GM10847 (cell line): ENCODE measurements around the gene RNF157.

Experiments used
- POLR2A ChIP-seq: IDR thresholded peaks from 2 replicates; pipeline ENCODE4 v1.6.1; 2011; ENCODE audit not compliant: insufficient read length; ENCODE audit errors: extremely low read depth

Gene RNF157

DNA sequence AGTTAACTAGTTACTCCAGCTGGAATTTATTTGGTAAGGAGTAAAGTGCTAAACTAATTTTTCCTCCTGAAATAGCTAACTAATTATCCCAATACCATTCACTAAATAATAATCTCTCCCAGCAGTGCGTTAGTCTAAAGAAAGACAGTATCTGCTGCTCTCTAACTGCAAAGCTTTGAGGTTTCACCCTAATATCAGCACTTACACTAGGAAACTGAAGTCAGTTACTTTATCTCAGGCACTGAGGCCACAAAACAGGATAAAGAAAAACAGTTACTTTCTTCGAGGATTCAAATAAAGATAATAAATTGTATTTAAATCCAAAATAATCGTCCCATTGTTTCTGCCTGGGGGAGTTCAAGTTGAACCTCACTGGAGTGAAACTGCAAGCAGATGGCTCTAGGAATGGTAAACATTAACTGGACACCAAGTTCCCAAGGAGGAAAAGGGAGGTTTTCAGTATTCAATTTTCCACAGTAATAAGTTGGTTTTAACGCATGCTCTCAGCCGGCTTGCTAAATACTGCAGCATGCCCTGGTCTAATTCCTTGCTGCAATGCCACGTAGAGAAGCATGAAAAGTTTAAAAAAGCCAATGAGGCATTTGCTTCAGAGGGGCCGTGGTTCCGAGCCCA is 79.3 kb downstream of the RNF157 start:
- no peak for TF ChIP-seq POLR2A

DNA sequence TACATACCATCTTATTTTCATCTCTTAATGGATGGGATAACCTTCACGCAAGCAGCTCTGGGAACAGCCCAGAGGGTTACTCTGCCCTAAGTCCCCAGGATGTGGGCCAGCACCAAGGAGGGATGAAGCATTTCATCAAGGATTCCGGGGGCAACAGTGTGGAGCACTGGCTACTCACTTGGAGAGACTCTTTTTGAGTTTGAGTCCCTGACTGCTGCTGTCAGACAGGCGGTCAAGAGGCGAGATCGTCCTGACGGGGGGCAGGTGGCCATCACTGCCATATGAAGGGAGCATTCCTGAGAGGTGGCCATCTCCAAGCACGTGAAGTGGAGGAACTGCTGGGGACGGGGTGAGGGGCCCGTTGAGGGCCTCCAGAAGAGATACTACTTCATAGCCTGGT is 81.1 kb downstream of the RNF157 start:
- no peak for TF ChIP-seq POLR2A

DNA sequence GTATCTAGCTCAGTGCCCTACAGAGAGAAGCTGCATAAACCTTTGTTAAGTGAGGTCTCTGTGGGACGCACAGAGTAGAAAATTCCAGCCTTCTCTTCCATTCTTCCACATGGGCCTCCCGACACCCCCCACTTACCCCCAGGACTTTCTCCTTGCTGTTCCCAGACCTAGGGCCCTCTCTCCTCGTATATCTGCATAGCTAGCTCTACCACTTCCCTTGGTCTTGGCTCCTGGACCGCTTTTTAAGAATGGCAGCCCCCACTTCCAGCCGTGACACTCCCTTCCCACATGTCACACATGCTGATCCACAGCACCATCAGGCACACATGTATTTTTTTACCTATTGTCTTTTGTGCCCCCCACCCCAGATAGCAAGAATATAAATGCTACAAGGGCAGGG is 82.5 kb downstream of the RNF157 start:
- TF ChIP-seq POLR2A = no peak

GRCh38 chr17:76156662-76156991 is 83.7 kb downstream of the RNF157 start:
- TF ChIP-seq POLR2A = no peak

GRCh38 chr17:76155988-76156661 is 84.2 kb downstream of the RNF157 start:
- TF ChIP-seq POLR2A = no peak

DNA sequence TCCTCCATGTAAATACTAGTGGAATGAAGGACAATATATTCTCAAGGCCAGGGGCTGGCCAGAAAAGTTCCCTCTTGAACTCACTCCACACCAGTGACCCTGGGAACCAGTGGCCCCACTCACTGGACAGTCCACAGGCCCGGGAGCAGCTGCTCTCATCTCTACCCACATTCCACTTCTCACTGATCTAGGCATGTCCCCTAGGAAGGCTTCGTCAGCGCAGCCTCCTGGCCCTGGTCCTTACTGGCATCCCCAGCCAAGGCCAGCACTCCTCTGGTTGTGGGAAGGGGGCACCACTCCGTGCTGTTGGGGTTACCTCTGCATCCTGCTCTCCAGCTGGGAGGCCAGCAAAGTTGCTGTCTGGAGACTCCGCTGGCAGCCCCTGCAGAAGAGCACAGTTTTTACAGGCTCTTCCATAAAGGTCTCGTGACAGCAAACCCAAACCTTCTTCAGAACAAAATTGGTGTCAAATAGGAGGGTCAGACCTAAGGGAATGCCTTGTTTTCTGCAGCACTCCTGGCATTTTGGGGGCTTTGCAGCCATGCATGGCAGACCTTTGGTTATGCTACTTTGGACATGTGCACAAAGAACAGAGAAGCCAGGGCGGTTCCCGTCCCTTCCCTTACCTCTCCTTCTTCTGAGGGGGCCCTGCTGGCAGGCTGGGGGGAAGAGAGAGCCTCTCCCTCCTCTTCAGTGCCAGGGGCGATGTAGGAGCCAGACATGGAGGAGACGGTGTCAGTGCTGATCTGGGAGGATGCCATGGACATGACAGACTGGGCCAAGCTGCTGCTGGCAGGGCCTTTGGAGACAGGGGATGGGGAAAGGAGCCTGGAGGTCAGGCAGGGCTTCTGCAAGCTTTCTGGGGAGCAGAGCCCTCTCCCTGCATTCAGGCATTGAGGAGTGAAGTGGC is 85.1 kb downstream of the RNF157 start:
- TF ChIP-seq POLR2A = no peak

GRCh38 chr17:76154292-76154691 is 86.0 kb downstream of the RNF157 start:
- TF ChIP-seq POLR2A = no peak

DNA sequence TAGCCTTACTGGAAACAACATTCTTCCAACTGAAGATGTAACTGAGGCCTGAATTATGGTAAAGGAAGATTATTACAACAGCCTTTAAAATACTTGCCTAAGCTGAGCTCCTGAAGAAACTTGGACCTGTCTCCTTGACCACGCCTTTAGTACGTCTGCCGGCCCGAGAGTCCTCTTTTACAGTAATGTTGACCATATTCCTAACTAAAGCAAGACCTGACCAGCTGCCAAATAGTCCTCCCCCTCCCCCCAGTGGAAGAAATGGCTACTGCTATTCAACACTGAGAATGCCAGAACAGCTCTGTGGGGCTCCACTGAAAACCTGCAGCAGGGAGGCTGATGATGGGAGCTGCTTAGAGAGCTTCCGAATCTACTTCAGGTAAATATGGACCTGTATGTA is 86.7 kb downstream of the RNF157 start:
- TF ChIP-seq POLR2A = no peak

DNA sequence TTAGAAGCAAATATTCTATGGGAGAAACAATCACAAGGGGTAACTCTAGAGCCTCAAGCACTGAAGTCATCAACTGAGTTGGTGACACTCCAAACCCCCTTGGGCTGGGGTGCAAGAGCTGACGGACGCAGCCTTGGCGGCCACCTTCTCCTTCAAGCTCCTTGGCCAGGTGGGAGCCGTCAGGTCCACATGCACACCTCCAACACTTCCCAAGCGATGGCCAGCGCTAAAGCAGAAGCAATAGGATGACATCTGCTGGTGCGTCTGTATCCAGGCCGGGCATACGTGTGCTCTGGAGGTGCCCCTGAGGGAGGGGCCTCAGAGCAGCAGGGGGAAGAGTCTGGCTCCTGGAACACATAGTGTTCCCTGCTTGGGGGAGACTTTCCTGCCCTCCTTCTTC is 87.1 kb downstream of the RNF157 start:
- TF ChIP-seq POLR2A = no peak

DNA sequence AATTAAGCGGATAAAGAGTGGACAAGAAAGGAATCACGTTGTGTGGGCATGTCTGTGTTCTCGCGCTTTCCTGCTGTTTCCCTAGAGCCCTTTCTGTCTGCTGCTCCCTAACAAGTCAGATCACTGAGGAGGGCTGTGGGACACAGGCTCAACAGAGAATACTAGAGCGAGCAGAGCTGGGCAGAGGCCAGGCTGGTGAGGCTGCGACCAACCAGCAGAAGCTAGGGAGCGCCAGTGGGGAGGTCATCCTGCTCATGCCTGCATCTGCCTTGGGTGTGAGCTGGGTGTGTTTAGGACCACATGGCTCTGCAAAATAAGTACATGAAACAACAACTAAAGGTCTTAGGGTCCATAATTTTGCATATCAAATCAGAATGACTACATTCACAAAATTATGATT is 87.7 kb downstream of the RNF157 start:
- TF ChIP-seq POLR2A = no peak

GRCh38 chr17:76151896-76152454 is 88.3 kb downstream of the RNF157 start:
- no peak for TF ChIP-seq POLR2A

GRCh38 chr17:76150712-76151622 is 89.3 kb downstream of the RNF157 start:
- no peak for TF ChIP-seq POLR2A

DNA sequence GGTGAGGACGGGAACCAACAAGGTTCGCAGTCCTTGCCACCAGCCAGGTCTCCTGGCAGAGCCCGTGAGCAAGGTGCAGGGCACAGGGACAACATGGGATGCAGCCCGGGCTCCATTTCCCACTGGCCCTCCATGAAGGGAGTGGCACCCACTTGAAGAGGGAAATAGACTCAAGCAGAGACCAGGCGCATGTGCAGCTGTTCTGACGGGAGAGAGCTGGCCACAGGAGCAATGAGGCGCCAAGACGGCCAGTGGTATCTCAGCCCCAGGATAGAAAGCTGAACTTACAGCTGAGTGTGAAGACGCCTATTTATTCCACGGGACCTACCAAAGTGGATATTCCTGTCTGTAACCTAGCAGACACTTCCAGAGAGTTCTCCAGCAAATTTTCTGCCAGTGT is 91.1 kb downstream of the RNF157 start:
- no peak for TF ChIP-seq POLR2A

- TF ChIP-seq POLR2A = no peak
Measured at GRCh38 chr17:76148015-76148326, 92.3 kb downstream of the RNF157 start.

- TF ChIP-seq POLR2A = no peak
Measured at GRCh38 chr17:76147211-76148014, 92.9 kb downstream of the RNF157 start.
